ENCODE data around the gene BIRC7.

The BIRC7 gene

GRCh38 chr20:63284544-63284949 lies 48.8 kb downstream of the BIRC7 start:
- DNase-seq: no peak

- DNase-seq: no peak
Measured at GRCh38 chr20:63284981-63285524, 49.3 kb downstream of the BIRC7 start.

- no peak for DNase-seq
Measured at GRCh38 chr20:63285636-63286615, 50.2 kb downstream of the BIRC7 start.

- DNase-seq: no peak
Measured at GRCh38 chr20:63286781-63287696, 51.3 kb downstream of the BIRC7 start.

GRCh38 chr20:63287697-63288580 lies 52.2 kb downstream of the BIRC7 start:
- no peak for DNase-seq

- no peak for DNase-seq
Measured at GRCh38 chr20:63288581-63289251, 53.0 kb downstream of the BIRC7 start.

GRCh38 chr20:63289311-63290135 lies 53.8 kb downstream of the BIRC7 start:
- no peak for DNase-seq

All from DMS 273 treated with DMSO at 0.1 percent for 48 hours (cell line).